HepG2 (cell line): Measurements from ENCODE around the gene GPR87. TPM values are rescaled to one million over a fixed set of nuclear protein-coding genes. Genes with fewer than 3 reads are reported as not detected.

Experiments
- ATAC-seq: fragments of 200-7000 bp; cut with Tn5 transposase; 3 replicates; pipeline ENCODE4 v1.9.1; 2020; ENCODE audit warnings: mild to moderate bottlenecking, moderate library complexity
- BruUV-seq: library from RNA; stranded (reverse); fragments of 400-500 nt; replicated peaks from 2 replicates; lab custom pipeline; 2021; lab: Mats Ljungman, UMichigan
- CTCF ChIA-PET: fragments of 300-600 bp; formaldehyde crosslinking; extraction: SDS; loops from one replicate; lab custom pipeline; 2021; ENCODE audit warnings: low total read pairs, inconsistent platforms, low intra/inter-chr PET ratio; lab: Yijun Ruan, JAX
- POLR2A ChIA-PET: fragments of 350-600 bp; sonication (Branson Sonifier 250); formaldehyde crosslinking; loops from one replicate; lab custom pipeline; 2020; ENCODE audit warnings: antibody characterized with exemption, inconsistent platforms; lab: Yijun Ruan, JAX
- DNase-seq: peaks from one replicate; pipeline ENCODE4 v3.0.0-alpha.2; 2015; ENCODE audit warnings: low spot score
- FAIRE-seq: peaks from 3 replicates; lab custom pipeline; 2011; peaks lifted over from hg19 to GRCh38; lab: Jason Lieb, UNC
- H2AFZ ChIP-seq: one replicate; pipeline ENCODE4 v1.6.1; 2011; ENCODE audit warnings: low read length, inconsistent platforms
- H3K27ac ChIP-seq: fragments of 300-600 bp; 3 replicates; pipeline ENCODE4 v1.8.0; 2011; ENCODE audit warnings: mixed run types, mild to moderate bottlenecking, mixed read lengths, low read length, inconsistent platforms; ENCODE audit not compliant: insufficient read depth; ENCODE audit errors: extremely low read length
- H3K27me3 ChIP-seq, 2 experiments: fragments of 200-600 bp in 1 of 2; 2 replicates in 1 of 2; 3 replicates in 1 of 2; pipeline versions ENCODE4 v1.6.0 to v1.8.0; 2011; ENCODE audit warnings: low read length in 2 of 2, mild to moderate bottlenecking in 2 of 2, moderate library complexity in 2 of 2, inconsistent platforms in 1 of 2; ENCODE audit not compliant: insufficient read depth in 2 of 2, control insufficient read depth in 1 of 2
- H3K36me3 ChIP-seq, 2 experiments: fragments of 200-600 bp in 1 of 2; replicated peaks in 1 of 2; 2 replicates in 1 of 2; 3 replicates in 1 of 2; pipeline versions ENCODE4 v1.5.1 to v1.8.0; 2011; ENCODE audit warnings: low read length in 2 of 2, inconsistent platforms in 1 of 2; ENCODE audit not compliant: insufficient read depth in 2 of 2, control insufficient read depth in 1 of 2
- H3K4me1 ChIP-seq: 2 replicates; pipeline ENCODE4 v1.5.1; 2012; ENCODE audit warnings: low read length, inconsistent platforms; ENCODE audit not compliant: insufficient read depth
- H3K4me2 ChIP-seq: 2 replicates; pipeline ENCODE4 v1.6.0; 2011; ENCODE audit warnings: low read depth, low read length, inconsistent platforms
- H3K4me3 ChIP-seq, 3 experiments: fragments of 200-600 bp in 1 of 3; sonication (generic), shearing (Covaris generic) in 1 of 3; replicated peaks in 1 of 3; 2 replicates each; pipeline ENCODE4 v1.5.1; 2011 to 2016; ENCODE audit warnings: low read length in 3 of 3, inconsistent platforms in 2 of 3, low read depth in 2 of 3, mild to moderate bottlenecking in 2 of 3, control low read depth in 1 of 3, mixed read lengths in 1 of 3; ENCODE audit not compliant: insufficient read depth in 1 of 3
- H3K79me2 ChIP-seq: one replicate; pipeline ENCODE4 v1.6.1; 2011; ENCODE audit warnings: low read length, inconsistent platforms; ENCODE audit not compliant: insufficient read depth
- H3K9ac ChIP-seq: 2 replicates; pipeline ENCODE4 v1.6.0; 2011; ENCODE audit warnings: mild to moderate bottlenecking, low read depth, low read length, inconsistent platforms; ENCODE audit not compliant: insufficient read depth
- H3K9me3 ChIP-seq: 2 replicates; pipeline ENCODE4 v1.5.1; 2012; ENCODE audit warnings: mild to moderate bottlenecking, low read length
- H4K20me1 ChIP-seq: 2 replicates; pipeline ENCODE4 v1.6.0; 2011; ENCODE audit warnings: inconsistent platforms, mild to moderate bottlenecking, low read length, moderate library complexity; ENCODE audit not compliant: insufficient read depth
- ATF7-NPFF ChIP-seq: sonication (generic); formaldehyde crosslinking; IDR thresholded peaks from 2 replicates; pipeline ENCODE4 v1.8.1; 2023; ENCODE audit warnings: mild to moderate bottlenecking, low read depth, missing genetic modification reagents, moderate library complexity
- GATAD2A ChIP-seq: IDR thresholded peaks from 2 replicates; pipeline ENCODE4 v1.6.1; 2016
- NR1H2 ChIP-seq: sonication (generic); formaldehyde crosslinking; IDR thresholded peaks from 2 replicates; pipeline ENCODE4 v1.8.1; 2022; ENCODE audit warnings: low read depth, missing genetic modification reagents, borderline replicate concordance
- STAG1 ChIP-seq: sonication (generic); formaldehyde crosslinking; IDR thresholded peaks from 2 replicates; pipeline ENCODE4 v1.4.0; 2020; ENCODE audit warnings: missing genetic modification reagents
- ZBTB21 ChIP-seq: sonication (generic); formaldehyde crosslinking; IDR thresholded peaks from 2 replicates; pipeline ENCODE4 v1.4.0; 2020; ENCODE audit warnings: missing genetic modification reagents
- ZKSCAN1 ChIP-seq: fragments of 150-350 bp; IDR thresholded peaks from 2 replicates; pipeline ENCODE4 v1.6.1; 2014; ENCODE audit warnings: low read length
- ZNF138 ChIP-seq: sonication (generic); formaldehyde crosslinking; IDR thresholded peaks from 2 replicates; pipeline ENCODE4 v1.5.0; 2020; ENCODE audit warnings: mild to moderate bottlenecking, low read depth, missing genetic modification reagents
- ZNF292 ChIP-seq: sonication (generic); formaldehyde crosslinking; IDR thresholded peaks from 2 replicates; pipeline ENCODE4 v1.8.1; 2022; ENCODE audit warnings: mild to moderate bottlenecking, low read depth, missing genetic modification reagents, borderline replicate concordance
- ZNF362 ChIP-seq: sonication (generic); formaldehyde crosslinking; IDR thresholded peaks from 2 replicates; pipeline ENCODE4 v1.4.0; 2020; ENCODE audit warnings: missing genetic modification reagents, mild to moderate bottlenecking, borderline replicate concordance
- ZXDC ChIP-seq: sonication (generic); formaldehyde crosslinking; IDR thresholded peaks from 2 replicates; pipeline ENCODE4 v1.5.0; 2020; ENCODE audit warnings: mild to moderate bottlenecking, missing genetic modification reagents
- WGBS: methylation state at CpG from one replicate; pipeline ENCODE4 v1.1.6; 2017; ENCODE audit warnings: low lambda C conversion rate; 5-methylcytosine and 5-hydroxymethylcytosine counted together
- in situ Hi-C: cut with HindIII; loops from 2 replicates; pipeline ENCODE4 v1.10.0; 2017; ENCODE audit warnings: low pct_unique_long_range_greater_than_20kb; ENCODE audit not compliant: extremely low pct_ligation_motif_present
- intact Hi-C: fragments of 100-400 bp; cut with micrococcal nuclease; formaldehyde crosslinking; loops from one replicate; pipeline ENCODE4 v1.10.0; 2022; ENCODE audit not compliant: unreplicated experiment
- polyA plus RNA-seq, 8 experiments: library from polyadenylated mRNA; depleted of rRNA in 3 of 8; stranded (reverse) in 7 of 8; unstranded in 1 of 8; fragments of >200 nt; fragmentation: Illumina TruSeq in 4 of 8; extraction: Trizol in 4 of 8; gene quantifications; 2 replicates each; pipeline versions ENCODE4 v1.2.1 to v1.2.3, GENCODE V29; 2011 to 2016; ENCODE audit warnings: low read depth in 4 of 8, missing spikeins in 1 of 8, mixed read lengths in 1 of 8; ENCODE audit not compliant: insufficient read depth in 1 of 8
- total RNA-seq, 5 experiments: library from RNA; depleted of rRNA; stranded (reverse); fragments of >200 nt; fragmentation: Illumina TruSeq; extraction: Trizol; gene quantifications; 2 replicates each; pipeline ENCODE4 v1.2.3, GENCODE V29; 2016; ENCODE audit warnings: low read depth in 1 of 5
- TF ChIP-seq, protein P1 (sequence below): sonication (generic); formaldehyde crosslinking; IDR thresholded peaks from 2 replicates; pipeline ENCODE4 v1.5.0; 2020; ENCODE audit warnings: mild to moderate bottlenecking, missing genetic modification reagents, moderate library complexity
- TF ChIP-seq, protein P2 (sequence below): sonication (generic); formaldehyde crosslinking; IDR thresholded peaks from 2 replicates; pipeline ENCODE4 v1.4.0; 2020; ENCODE audit warnings: missing genetic modification reagents
- TF ChIP-seq, protein P3 (sequence below): sonication (generic); formaldehyde crosslinking; IDR thresholded peaks from 2 replicates; pipeline ENCODE4 v1.4.0; 2020; ENCODE audit warnings: missing genetic modification reagents

The GPR87 gene
- total and polyA plus RNA-seq, 2 of the 13 experiments (the other 11 are each of a cell fraction or from before 2014, with no cell fraction given), result not detected

DNA sequence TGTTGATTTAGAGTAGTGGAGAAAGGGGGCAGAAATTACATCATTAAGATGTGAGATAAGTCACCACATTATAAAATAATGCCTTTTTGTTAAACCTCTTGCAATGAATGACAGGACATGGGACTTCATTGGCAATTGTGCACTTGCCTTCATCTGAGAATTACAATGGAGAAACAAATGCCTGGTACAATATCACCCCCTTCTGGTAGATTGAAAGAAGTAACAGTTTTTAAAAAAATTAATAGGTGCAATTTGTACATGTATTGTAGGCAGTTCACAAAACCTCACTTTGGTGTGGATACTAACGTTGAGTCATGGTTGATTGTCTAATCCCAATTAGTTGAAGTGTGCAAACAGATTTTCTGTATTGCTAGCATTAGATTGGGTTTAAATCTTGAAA, 33.7 kb downstream of the GPR87 start (continued):
- TF ChIP-seq ZNF138 (CRISPR knock-in tag) (no peak), GATAD2A (no peak), ZNF362 (CRISPR knock-in tag) (peak; percentile 48; the same call in 1 of the 2 replicates), STAG1 (peak; percentile 89), ZNF292 (CRISPR knock-in tag) (no peak)
- TF ChIP-seq, protein P1, sequence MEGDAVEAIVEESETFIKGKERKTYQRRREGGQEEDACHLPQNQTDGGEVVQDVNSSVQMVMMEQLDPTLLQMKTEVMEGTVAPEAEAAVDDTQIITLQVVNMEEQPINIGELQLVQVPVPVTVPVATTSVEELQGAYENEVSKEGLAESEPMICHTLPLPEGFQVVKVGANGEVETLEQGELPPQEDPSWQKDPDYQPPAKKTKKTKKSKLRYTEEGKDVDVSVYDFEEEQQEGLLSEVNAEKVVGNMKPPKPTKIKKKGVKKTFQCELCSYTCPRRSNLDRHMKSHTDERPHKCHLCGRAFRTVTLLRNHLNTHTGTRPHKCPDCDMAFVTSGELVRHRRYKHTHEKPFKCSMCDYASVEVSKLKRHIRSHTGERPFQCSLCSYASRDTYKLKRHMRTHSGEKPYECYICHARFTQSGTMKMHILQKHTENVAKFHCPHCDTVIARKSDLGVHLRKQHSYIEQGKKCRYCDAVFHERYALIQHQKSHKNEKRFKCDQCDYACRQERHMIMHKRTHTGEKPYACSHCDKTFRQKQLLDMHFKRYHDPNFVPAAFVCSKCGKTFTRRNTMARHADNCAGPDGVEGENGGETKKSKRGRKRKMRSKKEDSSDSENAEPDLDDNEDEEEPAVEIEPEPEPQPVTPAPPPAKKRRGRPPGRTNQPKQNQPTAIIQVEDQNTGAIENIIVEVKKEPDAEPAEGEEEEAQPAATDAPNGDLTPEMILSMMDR (CRISPR knock-in tag), result peak; percentile 76
- TF ChIP-seq, protein P2, sequence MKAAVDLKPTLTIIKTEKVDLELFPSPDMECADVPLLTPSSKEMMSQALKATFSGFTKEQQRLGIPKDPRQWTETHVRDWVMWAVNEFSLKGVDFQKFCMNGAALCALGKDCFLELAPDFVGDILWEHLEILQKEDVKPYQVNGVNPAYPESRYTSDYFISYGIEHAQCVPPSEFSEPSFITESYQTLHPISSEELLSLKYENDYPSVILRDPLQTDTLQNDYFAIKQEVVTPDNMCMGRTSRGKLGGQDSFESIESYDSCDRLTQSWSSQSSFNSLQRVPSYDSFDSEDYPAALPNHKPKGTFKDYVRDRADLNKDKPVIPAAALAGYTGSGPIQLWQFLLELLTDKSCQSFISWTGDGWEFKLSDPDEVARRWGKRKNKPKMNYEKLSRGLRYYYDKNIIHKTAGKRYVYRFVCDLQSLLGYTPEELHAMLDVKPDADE (CRISPR knock-in tag), result no peak

DNA sequence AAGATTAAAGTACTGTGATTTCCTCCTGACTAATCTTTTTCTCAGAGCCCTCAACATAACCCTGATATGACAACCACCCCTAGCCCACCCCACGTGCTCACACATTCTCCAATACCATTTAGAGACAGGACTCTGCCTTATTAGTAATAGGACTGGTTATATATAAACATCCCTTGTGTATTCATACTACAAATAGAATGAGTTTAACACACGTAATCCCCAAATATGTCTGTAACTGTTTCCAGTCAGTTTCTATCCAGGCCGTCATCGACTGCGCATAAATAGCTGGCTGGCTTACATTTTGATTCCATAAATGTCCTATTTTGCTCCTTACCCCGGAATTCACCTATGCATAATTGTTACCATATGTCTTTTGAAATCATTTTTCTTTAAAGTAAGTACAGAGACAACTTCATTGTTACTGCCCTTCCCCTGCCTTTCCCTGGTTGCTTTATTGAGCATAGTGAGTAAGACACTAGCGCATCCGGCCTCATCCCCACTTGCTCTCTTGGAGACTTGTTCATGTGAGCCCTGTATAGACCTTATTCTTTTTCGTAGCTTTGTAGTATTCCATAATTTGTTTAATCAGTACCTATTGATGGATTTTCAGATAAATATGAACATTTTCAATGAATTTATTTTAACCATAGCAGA, 34.8 kb downstream of the GPR87 start:
- Histone ChIP-seq H3K4me3 (no peak overlapping the region), H3K79me2 (no peaks in the 10 kb centered on the region), H3K4me2 (no peak overlapping the region), H2AFZ (no peak overlapping the region), H3K27me3 (no peaks in the 10 kb centered on the region), H3K9ac (no peak overlapping the region), H4K20me1 (no peaks in the 10 kb centered on the region), H3K4me1 (peaks cover 18% of the 10 kb centered on the region), H3K27ac (no peak overlapping the region), H3K36me3 (no peaks in the 10 kb centered on the region), H3K9me3 (no peaks in the 10 kb centered on the region)
- in situ Hi-C loops (loop anchor here (5.0 kb wide), 2 partner anchors 54 to 114 kb away; no protein-coding TSS in a partner anchor), intact Hi-C loops (loop anchor here (5.0 kb wide), 1 partner anchor 214 kb away; no protein-coding TSS in a partner anchor)
- FAIRE-seq, result no peak
- DNase-seq, result no peak
- ChIA-PET CTCF (interaction anchor here (1.7 to 6.6 kb wide), 2 partner anchors 114 to 125 kb away, joined by 13 to 130 read pairs; no protein-coding TSS in a partner anchor), POLR2A (interaction anchor here (0.6 kb wide), 1 partner anchor 31 kb away, joined by 4 read pairs; no protein-coding TSS in a partner anchor)
- 68% methylated on average over 9 of the region's 9 CpGs for WGBS
- ATAC-seq, result no peak
- BruUV-seq, result no TSS peak
- TF ChIP-seq ATF7-NPFF (CRISPR knock-in tag), result no peak
- TF ChIP-seq, protein P3, sequence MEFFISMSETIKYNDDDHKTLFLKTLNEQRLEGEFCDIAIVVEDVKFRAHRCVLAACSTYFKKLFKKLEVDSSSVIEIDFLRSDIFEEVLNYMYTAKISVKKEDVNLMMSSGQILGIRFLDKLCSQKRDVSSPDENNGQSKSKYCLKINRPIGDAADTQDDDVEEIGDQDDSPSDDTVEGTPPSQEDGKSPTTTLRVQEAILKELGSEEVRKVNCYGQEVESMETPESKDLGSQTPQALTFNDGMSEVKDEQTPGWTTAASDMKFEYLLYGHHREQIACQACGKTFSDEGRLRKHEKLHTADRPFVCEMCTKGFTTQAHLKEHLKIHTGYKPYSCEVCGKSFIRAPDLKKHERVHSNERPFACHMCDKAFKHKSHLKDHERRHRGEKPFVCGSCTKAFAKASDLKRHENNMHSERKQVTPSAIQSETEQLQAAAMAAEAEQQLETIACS (CRISPR knock-in tag), result no peak
- no peak for TF ChIP-seq ZXDC (CRISPR knock-in tag)
- no peak for TF ChIP-seq ZKSCAN1
- TF ChIP-seq NR1H2 (CRISPR knock-in tag), result no peak
- no peak for TF ChIP-seq ZBTB21 (CRISPR knock-in tag)
